Fibroblast of pulmonary artery (primary cell): ENCODE results near the gene TCP11.
"Not testable (repeated sequence)": the region's sequence is repeated elsewhere in the genome, so short reads cannot be mapped to it uniquely, and the experiment has no call there.

ENCODE experiments used
- DNase-seq: peaks from one replicate; pipeline ENCODE4 v3.0.0-alpha.2; 2010; ENCODE audit warnings: low read depth
- H3K4me3 ChIP-seq: replicated peaks from 2 replicates; pipeline ENCODE4 v1.5.1; 2011; ENCODE audit warnings: low read depth, mild to moderate bottlenecking, control low read depth, low read length, moderate library complexity
- CTCF ChIP-seq: IDR thresholded peaks from 2 replicates; pipeline ENCODE4 v1.5.1; 2011; ENCODE audit warnings: mild to moderate bottlenecking, control low read depth, low read length, inconsistent platforms; ENCODE audit errors: missing control alignments

TCP11 gene

GRCh38 chr6:35128042-35128441 lies 13.1 kb downstream of the TCP11 start:
- no peak overlapping the region for H3K4me3 ChIP-seq
- DNase-seq = no peak
- TF ChIP-seq CTCF = no peak

GRCh38 chr6:35124356-35124755 lies 16.8 kb downstream of the TCP11 start:
- DNase-seq = no peak
- no peak for TF ChIP-seq CTCF
- H3K4me3 ChIP-seq = no peak overlapping the region

GRCh38 chr6:35120746-35121145 lies 20.4 kb downstream of the TCP11 start:
- DNase-seq = no peak
- no peak overlapping the region for H3K4me3 ChIP-seq
- TF ChIP-seq CTCF = no peak

- no peak overlapping the region for H3K4me3 ChIP-seq
- no peak for DNase-seq
- no peak for TF ChIP-seq CTCF
Measured at GRCh38 chr6:35108309-35108885, 32.7 kb downstream of the TCP11 start.

GRCh38 chr6:35107761-35108160 lies 33.4 kb downstream of the TCP11 start:
- H3K4me3 ChIP-seq = not testable (repeated sequence)

GRCh38 chr6:35107208-35107607 lies 33.9 kb downstream of the TCP11 start:
- not testable (repeated sequence) for H3K4me3 ChIP-seq, DNase-seq

More at GRCh38 chr6:35107761-35108160, 33.4 kb downstream of the TCP11 start:
- DNase-seq = not testable (repeated sequence)

GRCh38 chr6:35106061-35106460 lies 35.1 kb downstream of the TCP11 start:
- DNase-seq, H3K4me3 ChIP-seq: not testable (repeated sequence)

- TF ChIP-seq CTCF = no peak
- DNase-seq = no peak
- no peak overlapping the region for H3K4me3 ChIP-seq
Measured at GRCh38 chr6:35105078-35105477, 36.1 kb downstream of the TCP11 start.

GRCh38 chr6:35099116-35099515 lies 42.0 kb downstream of the TCP11 start:
- H3K4me3 ChIP-seq = no peak overlapping the region
- DNase-seq = no peak
- no peak for TF ChIP-seq CTCF
